PC-9 (cell line): ENCODE data around the gene COX8A. TPM values are rescaled to one million over a fixed set of nuclear protein-coding genes. Genes with fewer than 3 reads are reported as not detected.

Source experiments
- BruUV-seq: library from RNA; stranded (reverse); fragments of 400-500 nt; replicated peaks from 2 replicates; lab custom pipeline; 2021; lab: Mats Ljungman, UMichigan
- CTCF ChIA-PET: fragments of 300-600 bp; sonication (Branson Sonifier 250); formaldehyde crosslinking; loops from one replicate; lab custom pipeline; 2022; ENCODE audit warnings: antibody characterized with exemption; lab: Charles Lee
- POLR2A ChIA-PET: fragments of 300-600 bp; sonication (Branson Sonifier 250); formaldehyde crosslinking; loops from one replicate; lab custom pipeline; 2022; ENCODE audit warnings: antibody characterized with exemption; ENCODE audit not compliant: unreplicated experiment; lab: Charles Lee
- DNase-seq, 2 experiments: peaks; one replicate each; pipeline versions ENCODE4 v3.0.0 to v3.0.0-alpha.2; 2015 to 2022; ENCODE audit warnings: mixed read lengths in 1 of 2
- H2AFZ ChIP-seq: fragments of 200-600 bp; sonication (generic); 2 replicates; pipeline ENCODE4 v1.8.1; 2017; ENCODE audit warnings: antibody characterized with exemption
- H3F3A ChIP-seq: fragments of 200-600 bp; sonication (generic); 2 replicates; pipeline ENCODE4 v1.8.1; 2017; ENCODE audit warnings: antibody characterized with exemption, mild to moderate bottlenecking, low read depth; ENCODE audit not compliant: insufficient read depth
- H3K27ac ChIP-seq: fragments of 200-600 bp; sonication (generic); 2 replicates; pipeline ENCODE4 v1.6.1; 2016; ENCODE audit warnings: mixed run types
- H3K27me3 ChIP-seq: fragments of 200-600 bp; sonication (generic); 2 replicates; pipeline ENCODE4 v1.6.1; 2016; ENCODE audit warnings: low read depth, mixed run types; ENCODE audit not compliant: insufficient read depth
- H3K36me3 ChIP-seq: fragments of 200-600 bp; sonication (generic); 2 replicates; pipeline ENCODE4 v1.6.1; 2016; ENCODE audit warnings: low read depth, mixed run types
- H3K4me1 ChIP-seq: fragments of 200-600 bp; sonication (generic); replicated peaks from 2 replicates; pipeline ENCODE4 v1.6.1; 2016; ENCODE audit warnings: mixed run types; ENCODE audit not compliant: insufficient read depth
- H3K4me2 ChIP-seq: fragments of 200-600 bp; sonication (generic); 2 replicates; pipeline ENCODE4 v1.6.1; 2017; ENCODE audit warnings: mixed run types
- H3K4me3 ChIP-seq: fragments of 200-600 bp; sonication (generic); 2 replicates; pipeline ENCODE4 v1.6.1; 2016; ENCODE audit warnings: mixed run types
- H3K79me2 ChIP-seq: fragments of 200-600 bp; sonication (generic); 2 replicates; pipeline ENCODE4 v1.6.1; 2017; ENCODE audit warnings: low read depth, mixed run types
- H3K9me2 ChIP-seq: fragments of 200-600 bp; sonication (generic); 2 replicates; pipeline ENCODE4 v1.8.1; 2017; ENCODE audit warnings: mild to moderate bottlenecking; ENCODE audit not compliant: insufficient read depth
- H3K9me3 ChIP-seq: fragments of 200-600 bp; sonication (generic); 2 replicates; pipeline ENCODE4 v1.8.1; 2016; ENCODE audit warnings: low read depth; ENCODE audit not compliant: insufficient read depth
- H4K20me1 ChIP-seq: fragments of 200-600 bp; sonication (generic); 2 replicates; pipeline ENCODE4 v1.8.1; 2017; ENCODE audit not compliant: insufficient read depth
- EZH2 ChIP-seq: fragments of 200-600 bp; sonication (generic); IDR thresholded peaks from 2 replicates; pipeline ENCODE4 v1.8.0; 2017; ENCODE audit warnings: antibody characterized with exemption, low read depth
- intact Hi-C: fragments of 100-400 bp; cut with micrococcal nuclease; formaldehyde crosslinking; loops from one replicate; pipeline ENCODE4 v1.10.0; 2022; ENCODE audit not compliant: unreplicated experiment
- total RNA-seq: library from RNA; stranded (reverse); gene quantifications from 2 replicates; pipeline ENCODE4 v1.2.3, GENCODE V29; 2021
- TF ChIP-seq, protein P1 (sequence below): fragments of 200-600 bp; sonication (generic); conservative IDR thresholded peaks from 2 replicates; pipeline ENCODE4 v1.6.1; 2017; ENCODE audit warnings: mixed run types, antibody characterized with exemption, mild to moderate bottlenecking, moderate library complexity

The COX8A gene
- total RNA-seq, 1 experiment from 2014 or later, result 547 TPM

DNA sequence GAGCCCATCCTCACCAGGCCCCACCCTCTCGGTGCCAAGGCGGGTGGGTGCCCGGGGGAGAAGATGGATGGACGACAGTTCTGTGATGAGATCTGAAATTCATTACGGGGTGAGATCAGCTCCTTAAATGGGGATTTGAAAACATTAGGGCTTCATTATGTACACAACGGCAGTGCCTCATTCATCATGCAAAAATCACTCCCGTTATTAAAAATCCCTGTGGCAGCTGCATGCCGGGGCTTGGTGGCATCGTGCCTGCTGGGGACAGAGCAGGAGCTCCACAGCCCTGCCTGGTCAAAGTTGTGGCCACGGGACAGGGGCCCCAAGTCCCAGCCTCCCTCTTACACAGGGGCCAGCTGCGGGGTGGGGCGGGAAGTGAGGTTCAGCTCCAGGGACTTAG lies 32.0 kb downstream of the COX8A start:
- Histone ChIP-seq H3K27ac (no peak overlapping the region), H3F3A (peaks cover 21% of the 10 kb centered on the region; the same call in 1 of the 2 replicates), H3K9me3 (no peaks in the 10 kb centered on the region), H2AFZ (no peak overlapping the region), H3K36me3 (no peaks in the 10 kb centered on the region), H3K79me2 (no peaks in the 10 kb centered on the region), H3K4me1 (no peaks in the 10 kb centered on the region), H3K4me2 (no peak overlapping the region), H4K20me1 (peaks cover 64% of the 10 kb centered on the region), H3K4me3 (no peak overlapping the region), H3K9me2 (no peaks in the 10 kb centered on the region), H3K27me3 (no peaks in the 10 kb centered on the region)
- DNase-seq, result no peak
- no TSS peak for BruUV-seq
- intact Hi-C loops, result no loop called here
- CTCF ChIA-PET, result interaction anchor here (0.7 kb wide), 1 partner anchor 1020 kb away, joined by 3 read pairs; no protein-coding TSS in a partner anchor
- no peak for TF ChIP-seq EZH2
- TF ChIP-seq, protein P1, sequence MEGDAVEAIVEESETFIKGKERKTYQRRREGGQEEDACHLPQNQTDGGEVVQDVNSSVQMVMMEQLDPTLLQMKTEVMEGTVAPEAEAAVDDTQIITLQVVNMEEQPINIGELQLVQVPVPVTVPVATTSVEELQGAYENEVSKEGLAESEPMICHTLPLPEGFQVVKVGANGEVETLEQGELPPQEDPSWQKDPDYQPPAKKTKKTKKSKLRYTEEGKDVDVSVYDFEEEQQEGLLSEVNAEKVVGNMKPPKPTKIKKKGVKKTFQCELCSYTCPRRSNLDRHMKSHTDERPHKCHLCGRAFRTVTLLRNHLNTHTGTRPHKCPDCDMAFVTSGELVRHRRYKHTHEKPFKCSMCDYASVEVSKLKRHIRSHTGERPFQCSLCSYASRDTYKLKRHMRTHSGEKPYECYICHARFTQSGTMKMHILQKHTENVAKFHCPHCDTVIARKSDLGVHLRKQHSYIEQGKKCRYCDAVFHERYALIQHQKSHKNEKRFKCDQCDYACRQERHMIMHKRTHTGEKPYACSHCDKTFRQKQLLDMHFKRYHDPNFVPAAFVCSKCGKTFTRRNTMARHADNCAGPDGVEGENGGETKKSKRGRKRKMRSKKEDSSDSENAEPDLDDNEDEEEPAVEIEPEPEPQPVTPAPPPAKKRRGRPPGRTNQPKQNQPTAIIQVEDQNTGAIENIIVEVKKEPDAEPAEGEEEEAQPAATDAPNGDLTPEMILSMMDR, result no peak
- POLR2A ChIA-PET, result interaction anchor here (0.7 kb wide), 1 partner anchor 9 kb away, joined by 4 read pairs; no protein-coding TSS in a partner anchor

DNA sequence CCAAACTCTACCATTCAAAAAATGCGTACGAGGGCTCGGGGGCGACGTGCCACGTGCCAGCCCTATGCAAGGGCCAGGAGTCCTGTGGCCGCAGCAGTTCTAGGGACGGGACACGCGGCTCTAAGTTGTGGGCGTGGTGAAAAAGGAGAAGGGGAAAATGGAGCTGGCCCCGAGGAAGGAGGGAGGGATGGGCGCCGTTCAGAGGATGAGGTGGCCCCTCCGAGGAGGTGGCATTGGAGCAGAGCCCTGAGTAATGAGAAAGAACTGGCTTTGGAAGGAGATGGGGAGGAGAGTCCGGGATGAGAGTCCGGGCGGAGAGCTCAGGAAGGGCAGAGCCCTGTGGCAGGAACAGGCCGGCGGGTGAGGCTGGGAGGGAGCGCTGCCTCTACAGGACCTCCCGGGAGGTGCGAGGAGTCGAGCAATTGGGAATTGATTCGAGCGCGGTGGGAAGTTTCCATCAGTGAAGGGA lies 32.8 kb downstream of the COX8A start:
- intact Hi-C loops, result no loop called here
- POLR2A ChIA-PET, result interaction anchor here (0.6 to 0.7 kb wide), 3 partner anchors 33 to 418 kb away, joined by 3 to 9 read pairs (median 5); partner anchors contain the start of gene COX8A
- no peaks in the 10 kb centered on the region for H3K27me3 ChIP-seq
- no peaks in the 10 kb centered on the region for H3K4me1 ChIP-seq
- TF ChIP-seq, protein P1, result no peak; the same call in 1 of the 2 replicates
- no peak for TF ChIP-seq EZH2
- no peaks in the 10 kb centered on the region for H3K79me2 ChIP-seq
- no peak overlapping the region for H3K4me2 ChIP-seq
- no peak overlapping the region for H2AFZ ChIP-seq
- H4K20me1 ChIP-seq, result peaks cover 59% of the 10 kb centered on the region
- no peaks in the 10 kb centered on the region for H3K9me2 ChIP-seq
- H3K27ac ChIP-seq, result no peak overlapping the region
- H3K36me3 ChIP-seq, result no peaks in the 10 kb centered on the region
- peaks cover 14% of the 10 kb centered on the region; the same call in 1 of the 2 replicates for H3F3A ChIP-seq
- CTCF ChIA-PET, result no interaction called here
- H3K9me3 ChIP-seq, result no peaks in the 10 kb centered on the region
- no peak overlapping the region for H3K4me3 ChIP-seq
- peak in 1 of 2 experiments; percentile 52 for DNase-seq
- BruUV-seq, result no TSS peak

DNA sequence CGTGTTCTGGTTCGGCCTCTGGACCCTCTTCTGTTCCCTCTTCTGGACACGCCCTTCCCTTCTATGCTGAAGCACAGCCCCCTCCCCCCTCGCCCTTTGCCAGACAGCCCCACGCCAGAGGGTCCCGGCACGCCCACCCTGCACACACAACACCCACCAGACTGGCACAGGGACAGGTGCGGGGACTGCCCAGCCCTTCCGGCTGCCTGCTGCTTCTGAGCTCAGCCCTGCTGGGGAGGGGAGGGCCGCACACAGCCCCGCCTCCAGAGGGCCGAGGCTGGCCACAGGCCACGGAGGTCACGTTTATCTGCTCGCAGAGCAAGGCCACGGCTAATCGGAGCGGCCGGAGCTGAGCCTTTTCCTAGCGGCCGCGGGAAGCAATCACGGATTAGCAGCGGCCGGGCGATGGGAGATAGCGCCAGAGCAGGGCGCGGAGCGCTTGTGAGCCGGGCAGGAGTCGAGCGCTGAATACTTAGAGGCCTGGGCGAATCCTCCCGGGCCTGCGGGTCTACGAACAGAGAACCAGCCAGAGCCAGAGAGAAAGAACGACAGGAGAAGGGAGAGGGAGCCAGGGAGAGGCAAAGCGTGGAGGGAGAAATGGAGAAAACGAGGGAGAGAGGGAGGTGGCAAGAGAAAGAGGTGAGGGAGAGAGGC lies 33.3 kb downstream of the COX8A start:
- H3K27me3 ChIP-seq, result no peaks in the 10 kb centered on the region
- peak in 1 of 2 experiments; percentile 74 for DNase-seq
- H3K4me2 ChIP-seq, result no peak overlapping the region
- TF ChIP-seq EZH2, result no peak
- TF ChIP-seq, protein P1, result no peak; the same call in 1 of the 2 replicates
- POLR2A ChIA-PET, result interaction anchor here (0.6 to 0.7 kb wide), 4 partner anchors 33 to 418 kb away, joined by 3 to 9 read pairs (median 4); partner anchors contain the start of genes COX8A and MARK2
- H4K20me1 ChIP-seq, result peaks cover 54% of the 10 kb centered on the region
- no peak overlapping the region for H2AFZ ChIP-seq
- H3K9me2 ChIP-seq, result no peaks in the 10 kb centered on the region
- no peaks in the 10 kb centered on the region for H3K79me2 ChIP-seq
- no TSS peak for BruUV-seq
- no peaks in the 10 kb centered on the region for H3K36me3 ChIP-seq
- no peaks in the 10 kb centered on the region for H3K4me1 ChIP-seq
- intact Hi-C loops, result no loop called here
- peaks cover 15% of the 10 kb centered on the region; the same call in 1 of the 2 replicates for H3F3A ChIP-seq
- no peak overlapping the region for H3K27ac ChIP-seq
- H3K4me3 ChIP-seq, result no peak overlapping the region
- CTCF ChIA-PET, result no interaction called here
- no peaks in the 10 kb centered on the region for H3K9me3 ChIP-seq
